NCI-H1048 (cell line): ENCODE results near the gene SMAD3.

Source experiments
- DNase-seq: peaks from one replicate; lab custom pipeline; 2025; lab: John Stamatoyannopoulos, UW

SMAD3 gene

DNA sequence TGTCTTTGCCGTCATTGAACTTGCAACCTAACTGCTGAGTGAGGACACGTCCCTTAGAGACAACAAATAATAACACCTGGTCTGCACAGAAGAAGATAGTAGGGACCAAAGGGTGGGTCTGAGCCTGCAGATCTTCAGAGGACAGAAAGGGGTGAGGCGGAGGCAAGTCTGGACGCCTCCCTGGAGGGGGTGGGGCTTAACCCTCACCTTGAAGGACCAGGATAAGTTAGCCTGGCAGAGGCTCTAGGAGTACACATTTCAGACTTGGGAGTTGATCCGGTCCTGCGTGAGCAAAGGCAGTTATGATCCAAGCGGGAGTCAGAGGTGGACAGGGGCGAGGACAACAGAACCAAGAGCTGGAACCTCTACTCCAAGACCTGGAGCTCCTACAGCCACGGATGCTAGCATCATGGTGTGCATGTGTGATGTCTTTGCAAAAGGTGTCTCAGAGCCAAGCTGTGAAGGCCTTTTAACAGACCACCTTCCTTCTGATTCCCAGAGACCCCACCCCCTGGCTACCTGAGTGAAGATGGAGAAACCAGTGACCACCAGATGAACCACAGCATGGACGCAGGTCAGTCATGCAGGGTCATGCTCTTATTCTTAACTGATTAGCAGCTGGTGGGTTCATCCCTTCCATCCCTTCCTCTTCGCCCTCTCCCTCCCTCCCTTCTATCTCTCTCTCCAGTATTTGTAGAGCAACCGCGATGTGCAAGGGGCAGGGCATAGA, 101.0 kb downstream of the SMAD3 start:
- no peak for DNase-seq

DNA sequence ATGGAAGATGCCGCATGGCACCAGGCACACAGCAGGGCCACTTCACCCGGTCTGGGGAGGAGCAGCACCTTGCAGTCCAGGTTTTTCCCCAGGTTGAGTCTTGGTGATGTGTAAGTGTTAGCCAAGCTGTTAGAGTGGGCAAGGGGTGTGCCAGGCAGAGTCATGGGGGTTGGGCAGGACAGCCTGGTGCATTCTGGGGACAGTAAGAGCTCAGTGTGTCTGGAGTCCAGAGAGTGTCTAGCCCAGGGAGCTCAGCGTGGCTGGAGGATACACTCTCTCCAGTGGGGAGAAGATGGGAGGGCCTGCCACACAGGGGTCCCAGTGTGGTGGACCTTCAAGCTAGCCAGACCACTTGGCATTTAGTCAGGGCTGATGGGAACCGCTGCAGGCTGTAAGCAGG, 101.7 kb downstream of the SMAD3 start:
- no peak for DNase-seq

GRCh38 chr15:67168694-67169093, 103.3 kb downstream of the SMAD3 start:
- DNase-seq: no peak

GRCh38 chr15:67170143-67170925, 104.9 kb downstream of the SMAD3 start:
- DNase-seq: no peak

DNA sequence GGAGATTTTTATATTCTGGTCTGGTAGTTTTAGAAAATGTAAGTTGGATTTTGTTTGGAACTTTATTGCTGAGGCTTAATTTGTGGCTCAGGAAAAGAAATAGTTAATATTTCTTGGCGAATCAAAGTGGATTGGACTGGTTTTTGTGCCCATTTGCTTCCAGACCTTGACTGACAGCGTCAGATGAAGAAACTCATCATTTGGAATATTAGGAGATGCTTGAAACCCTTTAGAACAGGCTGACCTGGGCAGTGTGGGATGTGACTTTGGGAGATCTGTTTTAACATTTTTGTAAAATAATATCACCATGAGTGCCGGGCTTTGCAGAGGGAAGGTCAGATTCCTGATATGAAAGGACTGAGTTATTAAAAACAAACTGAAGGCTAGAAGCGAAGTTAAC, 106.1 kb downstream of the SMAD3 start:
- DNase-seq: no peak

DNA sequence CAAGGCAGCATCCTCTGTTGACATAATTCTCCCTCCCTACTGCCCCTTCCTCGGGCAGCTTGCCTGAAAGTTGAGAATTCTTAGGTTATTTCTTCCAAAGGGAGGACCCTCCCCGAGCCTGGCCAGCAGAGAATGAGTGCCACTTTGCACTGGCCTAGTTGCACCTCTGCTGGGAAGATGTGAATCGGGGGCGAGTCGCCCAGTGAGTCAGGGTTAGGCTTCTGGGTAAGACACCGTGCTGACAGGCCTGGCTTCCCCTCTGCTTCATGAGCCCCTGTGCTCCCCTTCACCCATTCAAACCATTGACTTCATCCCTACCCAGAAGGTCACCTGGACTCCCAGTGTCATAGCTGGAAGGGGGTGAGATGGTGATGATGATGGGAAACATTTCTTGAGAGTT, 106.8 kb downstream of the SMAD3 start:
- no peak for DNase-seq

DNA sequence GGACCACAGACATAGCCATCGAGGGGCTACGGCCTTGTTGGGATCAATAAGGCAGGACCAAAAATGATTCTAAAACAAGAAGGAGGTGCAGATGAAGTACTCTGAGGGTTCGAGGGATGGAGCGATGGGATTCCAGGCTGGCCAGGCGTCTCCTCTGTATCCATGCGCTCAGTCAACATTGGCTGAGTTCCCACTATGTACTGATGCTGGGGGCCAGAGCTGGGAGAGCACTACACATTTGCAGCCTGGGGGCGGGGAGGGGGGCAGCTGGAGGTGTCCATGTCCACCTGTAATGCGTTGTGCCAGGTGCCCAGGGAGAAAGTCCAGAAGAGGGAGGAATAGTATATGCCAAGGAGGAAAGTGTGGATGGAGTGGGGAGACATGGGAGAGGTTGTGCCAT, 107.6 kb downstream of the SMAD3 start:
- DNase-seq: no peak

GRCh38 chr15:67173786-67174185, 108.4 kb downstream of the SMAD3 start:
- no peak for DNase-seq

GRCh38 chr15:67174446-67174845, 109.0 kb downstream of the SMAD3 start:
- no peak for DNase-seq

GRCh38 chr15:67174864-67175573, 109.6 kb downstream of the SMAD3 start:
- DNase-seq: no peak

DNA sequence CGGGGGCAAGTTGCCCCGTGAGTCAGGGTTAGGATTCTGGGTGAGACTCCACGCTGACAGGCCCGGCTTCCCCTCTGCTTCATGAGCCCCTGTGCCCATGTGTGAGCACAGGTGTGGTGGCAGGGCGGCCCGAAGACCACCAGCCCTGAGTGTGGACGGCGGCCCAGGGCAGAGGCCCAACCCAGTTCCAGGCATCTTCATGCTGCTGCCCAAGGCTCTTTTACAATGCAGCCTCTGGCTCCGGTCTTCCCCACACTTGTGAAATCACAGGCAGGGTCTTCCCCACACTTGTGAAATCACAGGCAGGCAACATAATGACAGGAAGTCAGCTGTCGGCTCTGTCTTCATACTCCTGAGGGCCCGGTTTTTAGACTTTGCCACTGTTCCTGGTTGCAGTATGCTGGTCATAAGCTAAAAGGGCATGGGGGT, 110.3 kb downstream of the SMAD3 start:
- DNase-seq: no peak

DNA sequence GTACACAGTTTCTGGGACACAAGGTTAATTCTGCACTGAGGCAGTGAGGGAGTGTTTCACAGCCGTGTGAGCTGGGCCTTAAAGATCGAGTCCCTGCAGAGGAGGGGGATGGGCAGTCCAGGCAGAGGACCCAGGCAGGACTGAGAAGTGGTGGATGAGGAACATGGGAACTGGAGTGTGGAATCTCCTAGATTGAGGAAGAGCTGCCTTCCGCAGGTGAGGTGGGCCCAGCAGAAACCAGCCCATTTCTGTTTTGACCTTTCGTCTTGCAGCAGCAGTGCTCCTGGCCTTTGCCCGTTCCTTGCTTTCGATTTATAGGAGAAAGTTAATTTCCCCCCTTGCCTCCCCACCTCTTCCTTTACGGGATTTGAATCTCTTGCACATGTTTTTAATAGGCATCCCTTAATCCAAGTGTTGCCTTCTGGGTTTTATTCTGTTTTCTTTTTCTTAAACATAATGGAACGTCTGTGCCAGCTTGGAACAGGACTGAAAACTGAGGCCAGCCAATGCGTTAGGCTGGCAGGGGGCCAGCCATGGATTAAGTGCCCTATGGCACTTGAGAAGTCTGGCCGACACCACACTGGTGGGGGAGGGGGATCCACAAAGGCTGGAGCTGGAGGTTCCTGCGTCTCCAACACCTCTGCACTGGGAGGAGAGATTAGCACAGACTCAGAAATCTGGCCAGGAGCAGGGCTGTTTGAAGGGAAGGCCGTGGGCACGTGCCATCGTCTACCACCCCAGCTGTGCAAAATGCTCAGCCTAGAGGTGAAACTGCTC, 111.0 kb downstream of the SMAD3 start:
- no peak for DNase-seq

- no peak for DNase-seq
Observed at GRCh38 chr15:67177752-67178151, 112.3 kb downstream of the SMAD3 start.

- no peak for DNase-seq
Observed at GRCh38 chr15:67178569-67179210, 113.3 kb downstream of the SMAD3 start.

DNA sequence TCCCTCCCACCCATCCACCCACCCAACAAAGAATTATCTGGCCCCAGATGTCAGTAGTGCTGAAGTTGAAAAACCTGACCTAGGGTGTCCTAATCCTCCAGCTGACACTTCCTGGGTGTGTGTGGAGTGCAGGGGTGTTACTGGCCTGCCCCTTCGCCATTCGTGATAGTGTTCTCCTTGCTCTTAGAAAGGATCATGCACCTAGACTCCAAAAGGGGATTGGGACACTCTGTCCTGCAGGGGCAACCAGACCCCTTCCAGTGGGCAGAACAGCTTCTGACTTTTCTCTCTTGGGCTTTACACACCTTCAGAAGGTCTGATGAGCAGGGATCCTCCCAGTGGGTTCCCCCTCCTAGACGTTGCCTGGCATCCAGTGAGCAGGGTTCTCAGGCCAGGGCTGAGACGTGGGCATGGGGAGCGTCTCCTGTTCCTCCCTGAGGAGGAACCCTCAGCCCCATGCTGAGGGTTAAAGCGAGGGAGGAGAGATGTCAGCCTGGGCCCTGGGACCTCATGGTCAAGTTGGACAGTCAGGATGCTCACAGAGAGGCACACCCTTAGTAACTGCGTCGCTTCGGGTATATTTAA, 114.1 kb downstream of the SMAD3 start:
- DNase-seq: no peak

GRCh38 chr15:67180035-67180434, 114.6 kb downstream of the SMAD3 start:
- DNase-seq: no peak

DNA sequence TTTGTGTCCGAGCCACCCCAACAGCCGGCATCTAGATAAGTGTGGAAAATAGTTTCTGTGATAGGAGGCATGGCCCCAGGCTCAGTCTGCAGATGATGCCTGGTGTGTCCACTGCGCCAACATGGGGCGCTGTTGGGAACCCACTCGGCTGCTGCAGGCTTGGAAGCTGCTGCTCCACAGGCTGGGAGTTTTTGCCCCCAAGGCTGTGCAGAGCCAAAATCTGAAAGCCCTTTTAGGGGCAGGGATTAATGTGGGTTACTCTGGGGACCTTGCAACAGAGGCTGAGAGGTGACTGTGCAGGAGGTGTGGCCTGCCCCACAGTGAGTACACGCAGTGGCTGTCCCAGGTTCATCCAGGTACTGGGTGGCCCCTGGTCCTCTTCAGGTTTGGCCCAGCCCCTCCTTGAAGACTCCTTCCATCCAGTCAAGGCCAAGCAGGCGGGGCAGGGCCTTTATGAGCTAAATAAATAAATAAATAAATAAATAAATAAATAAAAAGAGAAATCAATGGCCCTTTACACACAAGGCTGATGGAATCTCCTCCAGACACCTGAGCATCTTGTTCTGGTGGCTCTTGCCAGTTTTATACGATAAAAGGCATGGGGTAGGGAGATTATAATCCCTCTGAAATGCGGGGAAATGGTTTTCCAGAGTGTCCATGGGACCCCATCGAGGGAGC, 115.3 kb downstream of the SMAD3 start:
- DNase-seq: no peak

GRCh38 chr15:67181221-67181639, 115.8 kb downstream of the SMAD3 start:
- DNase-seq: no peak

DNA sequence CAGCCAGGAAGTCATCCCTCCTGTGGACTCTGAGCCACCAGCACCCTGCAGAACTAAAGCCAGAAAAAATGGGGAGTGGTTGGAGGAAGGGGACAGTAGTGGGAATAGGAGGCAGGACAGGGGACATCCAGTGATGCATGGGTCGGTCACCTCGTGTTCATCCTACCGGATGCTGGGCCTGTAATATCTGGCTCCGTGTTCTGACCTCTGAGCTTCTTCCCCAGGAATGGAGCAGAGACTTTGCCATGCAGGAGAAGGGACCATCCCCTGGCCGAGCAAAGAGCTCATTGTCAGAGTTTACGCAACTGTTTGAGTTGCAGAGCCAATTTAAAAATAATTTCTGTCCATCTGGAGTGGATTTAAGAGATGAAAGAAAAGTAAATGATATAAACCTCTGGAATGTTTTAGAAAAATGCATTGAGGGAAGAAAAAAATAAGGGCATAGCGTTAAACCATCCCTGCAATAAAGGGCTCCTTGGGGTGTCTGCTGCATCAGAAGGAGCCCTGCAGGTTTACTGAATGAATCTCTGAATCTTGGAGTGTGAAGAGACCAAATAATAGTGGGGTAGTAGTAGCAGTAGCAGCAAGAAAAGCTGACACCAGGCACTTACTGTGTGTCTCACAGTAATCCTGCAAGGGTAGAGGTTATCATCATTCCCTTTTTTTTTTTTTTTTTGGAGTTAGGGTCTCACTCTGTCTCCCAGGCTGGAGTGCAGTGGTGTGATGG, 118.2 kb downstream of the SMAD3 start:
- no peak for DNase-seq
